Measurements from ENCODE around the gene TNFRSF11A.

Gene TNFRSF11A

GRCh38 chr18:62301322-62301721, 23.8 kb upstream of the TNFRSF11A start:
- no peak for DNase-seq (ENCODE audit: low spot score)

GRCh38 chr18:62312851-62313250, 12.3 kb upstream of the TNFRSF11A start:
- DNase-seq (ENCODE audit: low spot score), result no peak
- no peak for TF ChIP-seq CTCF (IDR thresholded peaks at IDR 0.05)
- Histone ChIP-seq H3K4me3 (no peak overlapping the region), H3K27ac (no peak overlapping the region)

More at GRCh38 chr18:62301322-62301721, 23.8 kb upstream of the TNFRSF11A start:
- H3K27ac ChIP-seq, result no peak overlapping the region
- TF ChIP-seq CTCF (IDR thresholded peaks at IDR 0.05), result no peak
- no peak overlapping the region for H3K4me3 ChIP-seq

GRCh38 chr18:62318228-62319180, 6.6 kb upstream of the TNFRSF11A start:
- DNase-seq (ENCODE audit: low spot score), result no peak
- no peak for TF ChIP-seq CTCF (IDR thresholded peaks at IDR 0.05)
- no peak overlapping the region for H3K27ac ChIP-seq
- no peak overlapping the region for H3K4me3 ChIP-seq

GRCh38 chr18:62321201-62321600, 3.9 kb upstream of the TNFRSF11A start:
- DNase-seq (ENCODE audit: low spot score), result no peak
- Histone ChIP-seq H3K27ac (no peak overlapping the region), H3K4me3 (no peak overlapping the region)
- TF ChIP-seq CTCF (IDR thresholded peaks at IDR 0.05), result no peak

- Histone ChIP-seq H3K4me3 (no peak overlapping the region), H3K27ac (no peak overlapping the region)
- no peak for TF ChIP-seq CTCF (IDR thresholded peaks at IDR 0.05)
- no peak for DNase-seq (ENCODE audit: low spot score)
Observed at GRCh38 chr18:62323483-62324180, 1.5 kb upstream of the TNFRSF11A start.

- no peak for DNase-seq (ENCODE audit: low spot score)
- Histone ChIP-seq H3K27ac (no peak overlapping the region), H3K4me3 (peak overlapping the region; percentile 71)
- no peak for TF ChIP-seq CTCF (IDR thresholded peaks at IDR 0.05)
Observed at GRCh38 chr18:62324181-62324828, 805 bp upstream of the TNFRSF11A start.
